Loucy (cell line): ENCODE data around the gene RTP2.

Experiments
- H2AFZ ChIP-seq: fragments of 200-600 bp; sonication (generic); 2 replicates; pipeline ENCODE4 v1.6.0; 2016; ENCODE audit warnings: antibody characterized with exemption, mild to moderate bottlenecking, low read length, moderate library complexity
- H3F3A ChIP-seq: fragments of 200-600 bp; 2 replicates; pipeline ENCODE4 v1.6.0; 2016; ENCODE audit warnings: antibody characterized with exemption, low read depth, mild to moderate bottlenecking
- H3K27me3 ChIP-seq: fragments of 200-600 bp; sonication (generic); 2 replicates; pipeline ENCODE4 v1.6.1; 2014; ENCODE audit warnings: low read length, mild to moderate bottlenecking; ENCODE audit not compliant: insufficient read depth, poor library complexity, severe bottlenecking
- H3K36me3 ChIP-seq: fragments of 200-600 bp; sonication (generic); 2 replicates; pipeline ENCODE4 v1.6.1; 2016; ENCODE audit warnings: low read length; ENCODE audit not compliant: insufficient read depth
- H3K4me1 ChIP-seq: fragments of 200-600 bp; sonication (generic); 2 replicates; pipeline ENCODE4 v1.5.1; 2014; ENCODE audit warnings: low read length, mild to moderate bottlenecking; ENCODE audit not compliant: insufficient read depth, poor library complexity, severe bottlenecking
- H3K4me2 ChIP-seq: fragments of 200-600 bp; sonication (generic); 2 replicates; pipeline ENCODE4 v1.6.0; 2014; ENCODE audit warnings: antibody characterized with exemption, low read length, low read depth, mild to moderate bottlenecking; ENCODE audit not compliant: poor library complexity, severe bottlenecking
- H3K4me3 ChIP-seq: fragments of 200-600 bp; sonication (generic); 2 replicates; pipeline ENCODE4 v1.5.1; 2014; ENCODE audit warnings: low read length, mild to moderate bottlenecking, mixed read lengths; ENCODE audit not compliant: poor library complexity, severe bottlenecking
- H3K79me2 ChIP-seq: fragments of 200-600 bp; sonication (generic); 2 replicates; pipeline ENCODE4 v1.6.1; 2014; ENCODE audit warnings: low read length; ENCODE audit not compliant: insufficient read depth
- H3K9ac ChIP-seq: fragments of 200-600 bp; sonication (generic); 2 replicates; pipeline ENCODE4 v1.6.0; 2014; ENCODE audit warnings: mild to moderate bottlenecking, low read depth, low read length, moderate library complexity; ENCODE audit not compliant: poor library complexity, severe bottlenecking
- H3K9me2 ChIP-seq: fragments of 200-600 bp; sonication (generic); replicated peaks from 2 replicates; pipeline ENCODE4 v1.6.1; 2016; ENCODE audit warnings: low read depth, low read length, mixed read lengths
- H3K9me3 ChIP-seq: fragments of 200-600 bp; sonication (generic); 2 replicates; pipeline ENCODE4 v1.6.1; 2014; ENCODE audit warnings: mild to moderate bottlenecking, antibody characterized with exemption, low read length, low read depth; ENCODE audit not compliant: insufficient read depth
- H4K20me1 ChIP-seq: fragments of 200-600 bp; sonication (generic); 2 replicates; pipeline ENCODE4 v1.6.0; 2014; ENCODE audit warnings: antibody characterized with exemption, low read length, mild to moderate bottlenecking; ENCODE audit not compliant: insufficient read depth, poor library complexity, severe bottlenecking
- CTCF ChIP-seq: fragments of 200-600 bp; sonication (generic); conservative IDR thresholded peaks from 2 replicates; pipeline ENCODE4 v1.5.1; 2014; ENCODE audit warnings: mild to moderate bottlenecking, antibody characterized with exemption, low read length
- EZH2phosphoT487 ChIP-seq: fragments of 200-600 bp; IDR thresholded peaks from 2 replicates; pipeline ENCODE4 v1.6.1; 2018; ENCODE audit warnings: antibody characterized with exemption, mild to moderate bottlenecking, moderate library complexity, borderline replicate concordance

The RTP2 gene

GRCh38 chr3:187702507-187703033, at the start of gene RTP2:
Gene RTP2, minus strand, starts transcription at chr3:187702557. Its CDS starts 429 bp downstream, at chr3:187702128.
- no peak for TF ChIP-seq EZH2phosphoT487
- TF ChIP-seq CTCF = no peak
- H4K20me1 ChIP-seq = no peaks in the 10 kb centered on the region
- H3K4me3 ChIP-seq = no peak within 1 kb of the TSS
- no peak within 1 kb of the TSS for H3K9ac ChIP-seq
- no peaks in the 10 kb centered on the region for H3F3A ChIP-seq
- no peak within 1 kb of the TSS for H3K4me2 ChIP-seq
- no peaks in the 10 kb centered on the region for H3K9me2 ChIP-seq
- no peaks in the 10 kb centered on the region for H3K4me1 ChIP-seq
- no peaks in the 10 kb centered on the region for H3K9me3 ChIP-seq
- no peaks in the 10 kb centered on the region for H3K27me3 ChIP-seq
- no peaks in the 10 kb centered on the region for H3K36me3 ChIP-seq
- no peak within 1 kb of the TSS for H2AFZ ChIP-seq
- no peaks in the 10 kb centered on the region for H3K79me2 ChIP-seq

GRCh38 chr3:187750513-187751123, 48.3 kb upstream of the RTP2 start:
- H3K9me3 ChIP-seq = no peaks in the 10 kb centered on the region
- H3K9ac ChIP-seq = no peak overlapping the region
- H3K27me3 ChIP-seq = no peaks in the 10 kb centered on the region
- TF ChIP-seq CTCF = no peak
- TF ChIP-seq EZH2phosphoT487 = no peak
- no peaks in the 10 kb centered on the region for H4K20me1 ChIP-seq
- H3K79me2 ChIP-seq = no peaks in the 10 kb centered on the region
- no peaks in the 10 kb centered on the region for H3K36me3 ChIP-seq
- 0 out of 2 replicates have a peak, but pooled peaks cover 2% of the 10 kb centered on the region for H3F3A ChIP-seq
- H3K9me2 ChIP-seq = no peaks in the 10 kb centered on the region
- peaks cover 36% of the 10 kb centered on the region for H3K4me1 ChIP-seq
- H3K4me2 ChIP-seq = no peak overlapping the region
- H2AFZ ChIP-seq = no peak overlapping the region
- no peak overlapping the region for H3K4me3 ChIP-seq

- Histone ChIP-seq H4K20me1 (peaks cover 1% of the 10 kb centered on the region), H3K9ac (no peak overlapping the region), H3K4me1 (peaks cover 39% of the 10 kb centered on the region), H2AFZ (no peak overlapping the region), H3F3A (0 out of 2 replicates have a peak, but pooled peaks cover 2% of the 10 kb centered on the region), H3K27me3 (no peaks in the 10 kb centered on the region), H3K9me3 (no peaks in the 10 kb centered on the region), H3K4me2 (no peak overlapping the region), H3K36me3 (no peaks in the 10 kb centered on the region), H3K9me2 (no peaks in the 10 kb centered on the region), H3K79me2 (peaks cover under 1% of the 10 kb centered on the region; the same call in 1 of the 2 replicates), H3K4me3 (no peak overlapping the region)
- no peak for TF ChIP-seq CTCF
- TF ChIP-seq EZH2phosphoT487 = no peak
Observed at GRCh38 chr3:187750006-187750512, 47.7 kb upstream of the RTP2 start.
